Ecto neural progenitor cell (in vitro differentiated cells): ENCODE data around the gene KRTAP12-1.

ENCODE experiments used
- DNase-seq: peaks from one replicate; pipeline ENCODE4 v3.0.0-alpha.2; 2018; ENCODE audit warnings: low spot score

KRTAP12-1 gene

GRCh38 chr21:44711327-44712202 lies 29.6 kb upstream of the KRTAP12-1 start, which contains the start of gene TSPEAR:
Gene TSPEAR (minus strand): TSS chr21:44711572. CDS start chr21:44711514, 58 bp downstream.
- DNase-seq, result peak; percentile 62

- DNase-seq, result peak; percentile 58
Observed at GRCh38 chr21:44710756-44711326, 28.9 kb upstream of the KRTAP12-1 start.

GRCh38 chr21:44710294-44710665 lies 28.3 kb upstream of the KRTAP12-1 start:
- DNase-seq, result peak; percentile 55

- peak; percentile 55 for DNase-seq
Observed at GRCh38 chr21:44709426-44710293, 27.7 kb upstream of the KRTAP12-1 start.

GRCh38 chr21:44708866-44709425 lies 27.0 kb upstream of the KRTAP12-1 start:
- DNase-seq, result no peak

DNA sequence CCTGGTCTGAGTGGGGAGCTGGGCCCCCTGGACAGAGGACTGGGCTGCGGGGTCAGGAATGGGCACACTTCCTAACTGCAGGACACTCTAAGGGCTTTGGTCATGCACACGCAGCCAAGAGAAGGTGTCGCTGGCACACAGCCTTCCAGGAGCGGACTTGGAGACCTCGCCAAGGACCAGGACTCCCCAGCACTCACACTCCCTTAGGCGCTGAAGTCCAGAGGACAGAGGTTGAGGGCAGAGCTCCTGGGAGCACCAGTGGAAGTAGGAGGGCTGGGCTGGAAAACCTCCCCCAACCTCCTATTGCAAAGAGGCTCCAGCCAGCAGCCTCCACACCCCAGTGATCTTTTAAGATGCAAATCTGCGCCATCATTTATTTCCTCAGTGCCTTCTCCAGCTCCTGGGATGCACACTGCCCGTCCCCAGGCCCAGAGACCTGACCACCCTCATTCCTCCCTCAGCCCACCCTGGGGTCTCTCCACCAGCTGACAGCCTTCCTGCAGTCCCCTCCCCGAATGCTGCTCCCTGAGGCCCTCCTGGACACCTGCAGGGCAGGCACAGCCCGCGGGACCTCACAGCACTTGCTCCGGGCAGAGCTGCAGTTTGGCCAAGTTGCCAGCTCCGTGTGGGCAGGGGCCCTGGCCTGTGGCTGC lies 26.4 kb upstream of the KRTAP12-1 start:
- DNase-seq, result peak; percentile 60

DNA sequence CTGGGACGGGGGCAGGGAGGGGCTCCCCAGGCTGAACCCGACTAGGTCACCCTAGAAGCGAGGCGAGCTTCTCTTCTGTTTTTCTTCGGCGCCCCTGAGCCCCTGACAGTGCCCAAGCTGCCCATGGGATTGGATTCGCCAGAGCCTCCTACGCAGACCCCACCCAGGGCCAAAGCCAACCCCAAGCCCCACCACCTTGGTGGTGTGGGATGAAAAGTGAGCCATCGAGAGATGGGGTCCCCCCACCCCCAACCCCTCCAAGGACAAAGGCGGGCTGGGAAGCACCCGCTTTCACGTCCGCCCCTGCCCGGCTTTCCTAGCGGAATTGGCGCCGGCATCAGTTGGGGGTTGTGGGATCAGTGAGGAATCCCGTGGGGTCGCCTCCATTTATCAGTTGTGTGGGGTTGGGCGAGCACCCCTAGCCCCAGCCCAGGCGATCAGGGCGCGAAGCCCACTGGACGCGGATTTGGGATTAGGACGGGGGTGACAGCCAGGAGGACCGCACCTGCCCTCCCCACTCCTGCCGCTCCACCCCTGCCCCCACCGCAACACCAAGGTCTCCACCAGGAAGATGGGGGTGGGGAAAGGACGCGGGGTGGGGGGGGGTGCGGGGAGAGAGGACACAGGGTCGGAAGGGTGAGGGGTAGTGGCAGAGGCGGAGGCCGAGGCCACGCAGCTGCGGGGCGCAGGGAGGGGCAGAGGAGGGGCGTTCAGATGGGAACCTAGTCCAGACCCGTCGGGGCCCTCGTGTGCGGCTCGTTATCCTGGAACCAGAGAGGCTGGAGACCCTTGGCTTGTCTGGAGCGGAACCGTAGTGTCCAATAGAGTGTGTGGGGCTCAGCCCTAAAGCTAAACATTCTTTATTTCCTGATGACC lies 25.0 kb upstream of the KRTAP12-1 start:
- DNase-seq, result peak; percentile 55

- DNase-seq, result peak; percentile 47
Observed at GRCh38 chr21:44706026-44706705, 24.2 kb upstream of the KRTAP12-1 start.

- peak; percentile 55 for DNase-seq
Observed at GRCh38 chr21:44704636-44705001, 22.7 kb upstream of the KRTAP12-1 start.

- DNase-seq, result peak; percentile 46
Observed at GRCh38 chr21:44703731-44704635, 22.0 kb upstream of the KRTAP12-1 start.

- DNase-seq, result peak; percentile 46
Observed at GRCh38 chr21:44702973-44703730, 21.2 kb upstream of the KRTAP12-1 start.

GRCh38 chr21:44702111-44702972 lies 20.4 kb upstream of the KRTAP12-1 start:
- DNase-seq, result peak; percentile 44

GRCh38 chr21:44701541-44701940 lies 19.6 kb upstream of the KRTAP12-1 start:
- no peak for DNase-seq

DNA sequence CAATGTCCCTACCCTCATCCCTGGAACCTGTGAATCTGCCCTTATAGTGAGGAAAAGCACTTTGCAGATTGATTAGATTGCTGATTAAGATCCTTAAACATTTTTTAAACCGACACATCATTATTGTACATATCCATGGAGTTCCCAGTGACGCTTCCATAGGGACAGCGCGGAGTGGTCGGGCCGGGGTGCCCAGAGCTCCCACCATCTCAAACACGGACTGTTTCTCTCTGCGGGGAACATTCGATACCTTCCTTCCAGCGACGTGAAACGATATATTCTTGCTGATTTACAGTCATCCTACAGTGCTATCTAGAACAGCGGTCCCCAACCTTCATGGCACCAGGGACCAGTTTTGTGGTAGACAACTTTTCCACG lies 19.0 kb upstream of the KRTAP12-1 start:
- DNase-seq, result no peak

GRCh38 chr21:44700101-44701022 lies 18.4 kb upstream of the KRTAP12-1 start:
- DNase-seq, result no peak

DNA sequence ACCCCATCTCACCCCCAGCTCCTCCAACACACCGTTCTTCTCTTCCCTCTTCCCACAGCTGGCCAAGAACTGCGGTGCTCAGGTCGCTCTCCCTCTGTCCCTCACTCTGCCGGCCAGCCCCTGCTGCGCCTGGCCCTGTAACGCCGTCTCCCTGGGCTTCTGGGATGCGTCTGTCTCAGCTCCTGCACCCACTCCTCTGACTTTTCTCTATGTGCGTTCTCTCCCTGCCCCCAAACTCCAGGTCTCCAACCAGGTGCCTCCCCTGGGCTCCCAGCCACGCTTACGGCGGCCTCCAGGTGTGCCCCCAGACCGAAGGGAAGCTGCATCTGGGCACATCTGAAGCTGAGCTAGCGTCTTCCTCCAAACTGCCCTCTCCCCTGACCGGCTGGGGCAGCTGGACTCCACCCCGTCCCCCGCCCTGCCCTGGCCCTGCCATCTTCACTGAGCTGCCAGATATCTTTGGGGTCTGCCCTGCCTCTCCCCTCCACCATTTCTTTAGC lies 17.6 kb upstream of the KRTAP12-1 start:
- DNase-seq, result no peak
